Left ventricle myocardium inferior (tissue), 1 donor: ENCODE data around the gene COL23A1. TPM values are rescaled to one million over a fixed set of nuclear protein-coding genes. Genes with fewer than 3 reads are reported as not detected.

Source experiments
- DNase-seq: peaks from one replicate; pipeline ENCODE4 v3.0.0-alpha.2; 2020
- H3K27ac ChIP-seq: fragments of 200-600 bp; replicated peaks from 2 replicates; pipeline ENCODE4 v1.8.0; 2021
- H3K27me3 ChIP-seq: fragments of 200-600 bp; 2 replicates; pipeline ENCODE4 v1.8.0; 2021; ENCODE audit warnings: low read depth
- H3K36me3 ChIP-seq: fragments of 200-600 bp; 2 replicates; pipeline ENCODE4 v1.8.0; 2021
- H3K4me1 ChIP-seq: fragments of 200-600 bp; 2 replicates; pipeline ENCODE4 v1.8.0; 2021
- H3K4me3 ChIP-seq: fragments of 200-600 bp; 2 replicates; pipeline ENCODE4 v1.8.0; 2021; ENCODE audit warnings: mild to moderate bottlenecking, moderate library complexity
- H3K9me3 ChIP-seq: fragments of 200-600 bp; replicated peaks from 2 replicates; pipeline ENCODE4 v1.8.0; 2021
- intact Hi-C: fragments of 100-400 bp; cut with micrococcal nuclease; formaldehyde crosslinking; loops from one replicate; pipeline ENCODE4 v1.11.0; 2022
- total RNA-seq: library from RNA; stranded (reverse); fragmentation: NEBNext Ultra II Directional; extraction: Animal tissue kit (Norgen Biotek cat#: 25700); gene quantifications from one replicate; pipeline ENCODE4 v1.2.1, GENCODE V29; 2021
- TF ChIP-seq, protein P1 (sequence below): fragments of 200-600 bp; IDR thresholded peaks from 2 replicates; pipeline ENCODE4 v1.8.0; 2021; ENCODE audit warnings: antibody characterized with exemption, mild to moderate bottlenecking, borderline replicate concordance
- donor health status: DM: no; HTN: yes; CAD: no; lungs with severe emphysema.

COL23A1 gene
- total RNA-seq, 1 donor from 2014 or later = 27.4 TPM

DNA sequence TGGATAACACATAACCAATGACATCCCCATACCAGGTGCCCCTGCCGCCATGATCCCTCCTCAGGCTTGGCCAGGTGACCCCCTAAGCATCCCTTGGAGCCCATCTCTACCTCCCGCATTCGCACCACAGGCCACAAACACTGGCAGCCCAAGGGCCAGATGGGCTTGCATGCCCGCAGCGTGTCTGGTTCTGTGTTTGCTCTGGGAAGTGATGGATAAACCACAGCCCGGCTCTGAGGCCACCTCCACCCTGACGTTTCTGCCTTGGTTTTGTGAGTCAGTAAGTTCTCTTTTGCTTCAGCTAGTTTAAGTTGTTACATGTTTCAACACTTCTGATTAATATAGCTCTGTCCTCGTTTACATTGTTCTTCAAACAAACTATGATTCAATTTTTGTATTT is 185.2 kb downstream of the COL23A1 start:
- H3K36me3 ChIP-seq = no peaks in the 10 kb centered on the region
- peaks cover 18% of the 10 kb centered on the region for H3K9me3 ChIP-seq
- intact Hi-C loops = no loop called here
- no peak overlapping the region for H3K27ac ChIP-seq
- no peaks in the 10 kb centered on the region for H3K27me3 ChIP-seq
- no peak for DNase-seq
- TF ChIP-seq, protein P1, sequence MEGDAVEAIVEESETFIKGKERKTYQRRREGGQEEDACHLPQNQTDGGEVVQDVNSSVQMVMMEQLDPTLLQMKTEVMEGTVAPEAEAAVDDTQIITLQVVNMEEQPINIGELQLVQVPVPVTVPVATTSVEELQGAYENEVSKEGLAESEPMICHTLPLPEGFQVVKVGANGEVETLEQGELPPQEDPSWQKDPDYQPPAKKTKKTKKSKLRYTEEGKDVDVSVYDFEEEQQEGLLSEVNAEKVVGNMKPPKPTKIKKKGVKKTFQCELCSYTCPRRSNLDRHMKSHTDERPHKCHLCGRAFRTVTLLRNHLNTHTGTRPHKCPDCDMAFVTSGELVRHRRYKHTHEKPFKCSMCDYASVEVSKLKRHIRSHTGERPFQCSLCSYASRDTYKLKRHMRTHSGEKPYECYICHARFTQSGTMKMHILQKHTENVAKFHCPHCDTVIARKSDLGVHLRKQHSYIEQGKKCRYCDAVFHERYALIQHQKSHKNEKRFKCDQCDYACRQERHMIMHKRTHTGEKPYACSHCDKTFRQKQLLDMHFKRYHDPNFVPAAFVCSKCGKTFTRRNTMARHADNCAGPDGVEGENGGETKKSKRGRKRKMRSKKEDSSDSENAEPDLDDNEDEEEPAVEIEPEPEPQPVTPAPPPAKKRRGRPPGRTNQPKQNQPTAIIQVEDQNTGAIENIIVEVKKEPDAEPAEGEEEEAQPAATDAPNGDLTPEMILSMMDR = no peak
- no peak overlapping the region for H3K4me3 ChIP-seq
- H3K4me1 ChIP-seq = no peaks in the 10 kb centered on the region

DNA sequence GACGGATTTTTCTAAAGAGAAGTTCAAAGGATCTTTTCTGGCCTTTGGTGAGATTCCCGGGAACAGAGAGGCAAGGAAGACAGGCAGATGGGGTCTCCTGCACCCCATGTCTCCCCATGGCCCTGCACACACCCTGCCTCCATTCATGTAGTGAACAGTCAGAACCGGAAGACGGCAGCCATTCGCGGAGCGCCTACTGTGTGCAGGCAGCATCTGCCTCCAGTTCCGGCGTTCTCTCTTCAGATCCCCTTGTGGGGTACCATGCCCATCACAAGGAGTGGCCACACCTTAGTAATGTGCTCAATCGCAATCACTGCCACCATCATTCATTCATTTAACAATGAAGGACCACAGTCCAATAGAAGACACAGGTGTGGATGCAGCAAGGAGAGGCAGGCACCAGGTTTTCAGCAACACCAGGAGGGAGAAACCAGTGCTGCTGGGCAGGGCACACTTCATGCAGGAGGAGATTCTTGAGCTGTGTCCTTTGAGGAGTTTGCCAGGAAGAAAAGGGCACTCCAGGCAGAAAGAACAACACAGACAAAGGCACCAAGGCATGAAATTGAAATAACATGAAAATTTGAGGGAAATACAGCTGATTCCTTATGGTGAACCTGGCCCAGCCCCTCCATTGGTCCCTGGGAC is 186.1 kb downstream of the COL23A1 start:
- TF ChIP-seq, protein P1 = no peak
- DNase-seq = no peak

DNA sequence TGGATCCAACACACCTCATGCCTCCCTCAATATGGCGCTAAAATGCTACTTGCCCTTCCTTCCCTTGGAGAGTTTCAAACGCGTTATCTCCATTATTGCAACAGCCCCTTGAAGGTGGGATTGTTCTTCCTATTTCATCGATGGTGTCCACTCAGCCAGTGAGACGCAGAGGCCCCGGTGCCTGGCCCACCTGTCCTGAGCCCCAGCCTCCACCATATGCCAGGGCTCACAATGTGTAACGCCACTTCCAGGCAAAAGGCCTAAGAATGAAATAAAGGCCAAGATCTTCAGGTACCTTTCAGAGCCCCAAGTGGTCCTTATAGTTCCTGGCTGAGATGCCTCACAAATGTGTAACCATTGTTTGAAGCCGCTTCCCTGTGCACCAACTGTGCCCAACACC is 186.8 kb downstream of the COL23A1 start:
- intact Hi-C loops = no loop called here
- DNase-seq = no peak
- no peak overlapping the region for H3K4me3 ChIP-seq
- no peaks in the 10 kb centered on the region for H3K4me1 ChIP-seq
- no peaks in the 10 kb centered on the region for H3K36me3 ChIP-seq
- H3K27me3 ChIP-seq = no peaks in the 10 kb centered on the region
- TF ChIP-seq, protein P1 = no peak
- H3K27ac ChIP-seq = no peak overlapping the region
- peaks cover 18% of the 10 kb centered on the region for H3K9me3 ChIP-seq

More for the DNA sequence above, 186.1 kb downstream of the COL23A1 start:
- peaks cover 18% of the 10 kb centered on the region for H3K9me3 ChIP-seq
- intact Hi-C loops = no loop called here
- H3K27ac ChIP-seq = no peak overlapping the region
- no peaks in the 10 kb centered on the region for H3K4me1 ChIP-seq
- H3K27me3 ChIP-seq = no peaks in the 10 kb centered on the region
- no peaks in the 10 kb centered on the region for H3K36me3 ChIP-seq
- no peak overlapping the region for H3K4me3 ChIP-seq

DNA sequence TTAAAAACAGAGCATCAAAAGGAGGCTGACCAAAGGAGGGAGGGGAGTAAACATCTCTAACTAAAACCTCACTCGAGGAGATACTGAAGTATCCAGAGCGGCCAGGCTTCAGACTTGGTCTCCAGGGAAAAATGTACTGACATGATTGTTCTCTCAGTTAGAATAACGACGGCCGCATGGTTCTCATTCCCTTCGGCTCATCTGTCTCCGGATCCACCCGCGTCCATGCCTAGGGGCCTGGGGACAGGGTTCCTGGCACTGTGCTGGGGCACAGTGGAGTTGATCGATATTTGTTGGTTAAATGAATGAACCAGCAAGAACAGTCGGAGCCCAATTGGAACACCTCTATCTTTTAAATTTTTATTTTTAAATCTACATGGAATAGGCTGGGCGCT is 190.5 kb downstream of the COL23A1 start:
- no peaks in the 10 kb centered on the region for H3K36me3 ChIP-seq
- peaks cover 3% of the 10 kb centered on the region for H3K27me3 ChIP-seq
- no peaks in the 10 kb centered on the region for H3K9me3 ChIP-seq
- H3K4me3 ChIP-seq = no peak overlapping the region
- no peak overlapping the region for H3K27ac ChIP-seq
- TF ChIP-seq, protein P1 = no peak
- no peaks in the 10 kb centered on the region for H3K4me1 ChIP-seq
- intact Hi-C loops = no loop called here
- no peak for DNase-seq

DNA sequence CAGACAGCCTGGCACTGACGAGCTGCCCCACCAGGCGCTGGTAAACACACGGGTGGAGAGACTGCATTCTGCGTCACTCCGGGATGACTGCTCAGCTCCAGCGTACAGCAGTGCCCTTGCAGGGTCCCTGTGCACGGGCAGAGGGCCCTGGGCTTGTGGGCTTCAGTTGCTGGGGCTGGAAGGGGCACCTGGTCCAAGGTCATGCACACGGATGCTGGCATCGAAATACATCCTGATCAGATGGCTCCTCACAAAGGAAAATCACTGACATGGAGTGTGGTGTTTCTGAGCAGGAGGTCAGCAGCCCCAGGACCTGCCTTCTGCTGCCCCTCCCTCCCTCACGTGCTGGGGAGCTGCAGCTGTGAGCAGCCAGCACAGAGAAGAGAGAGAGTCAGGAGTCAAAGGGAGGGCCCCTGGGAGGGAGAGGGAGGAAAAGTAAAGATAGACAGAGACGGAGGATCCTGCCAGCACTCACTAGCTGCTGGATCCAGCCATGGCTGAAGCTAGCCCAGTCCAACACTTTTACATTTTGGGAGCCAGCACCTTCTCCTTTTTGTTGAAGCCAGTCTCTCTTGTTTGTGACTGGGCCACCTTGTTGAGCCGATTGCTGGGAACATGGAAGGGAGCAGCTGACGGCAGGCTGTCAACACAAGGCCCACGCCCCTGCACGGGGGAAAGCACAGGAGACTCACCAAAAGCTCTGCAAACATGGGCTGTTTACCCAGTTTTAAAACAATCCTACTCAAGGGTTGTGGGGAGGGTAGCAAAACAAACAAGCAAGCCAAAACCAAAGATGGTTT is 191.1 kb downstream of the COL23A1 start:
- H3K27me3 ChIP-seq = peaks cover 9% of the 10 kb centered on the region
- intact Hi-C loops = no loop called here

More for the DNA sequence above, 191.1 kb downstream of the COL23A1 start:
- Histone ChIP-seq H3K27ac (no peak overlapping the region), H3K36me3 (no peaks in the 10 kb centered on the region), H3K9me3 (no peaks in the 10 kb centered on the region), H3K4me3 (no peak overlapping the region), H3K4me1 (no peaks in the 10 kb centered on the region)
- DNase-seq = no peak
- TF ChIP-seq, protein P1 = no peak
